Smooth muscle cell of the brain vasculature (primary cell): ENCODE measurements around the gene ADTRP.
"Not testable (repeated sequence)": the region's sequence is repeated elsewhere in the genome, so short reads cannot be mapped to it uniquely, and the experiment has no call there.

Experiments
- DNase-seq: peaks from one replicate; pipeline ENCODE4 v3.0.0-alpha.2; 2012; ENCODE audit warnings: low read depth, low spot score

ADTRP gene

GRCh38 chr6:11699576-11699975 lies 79.0 kb downstream of the ADTRP start:
- DNase-seq, result no peak

DNA sequence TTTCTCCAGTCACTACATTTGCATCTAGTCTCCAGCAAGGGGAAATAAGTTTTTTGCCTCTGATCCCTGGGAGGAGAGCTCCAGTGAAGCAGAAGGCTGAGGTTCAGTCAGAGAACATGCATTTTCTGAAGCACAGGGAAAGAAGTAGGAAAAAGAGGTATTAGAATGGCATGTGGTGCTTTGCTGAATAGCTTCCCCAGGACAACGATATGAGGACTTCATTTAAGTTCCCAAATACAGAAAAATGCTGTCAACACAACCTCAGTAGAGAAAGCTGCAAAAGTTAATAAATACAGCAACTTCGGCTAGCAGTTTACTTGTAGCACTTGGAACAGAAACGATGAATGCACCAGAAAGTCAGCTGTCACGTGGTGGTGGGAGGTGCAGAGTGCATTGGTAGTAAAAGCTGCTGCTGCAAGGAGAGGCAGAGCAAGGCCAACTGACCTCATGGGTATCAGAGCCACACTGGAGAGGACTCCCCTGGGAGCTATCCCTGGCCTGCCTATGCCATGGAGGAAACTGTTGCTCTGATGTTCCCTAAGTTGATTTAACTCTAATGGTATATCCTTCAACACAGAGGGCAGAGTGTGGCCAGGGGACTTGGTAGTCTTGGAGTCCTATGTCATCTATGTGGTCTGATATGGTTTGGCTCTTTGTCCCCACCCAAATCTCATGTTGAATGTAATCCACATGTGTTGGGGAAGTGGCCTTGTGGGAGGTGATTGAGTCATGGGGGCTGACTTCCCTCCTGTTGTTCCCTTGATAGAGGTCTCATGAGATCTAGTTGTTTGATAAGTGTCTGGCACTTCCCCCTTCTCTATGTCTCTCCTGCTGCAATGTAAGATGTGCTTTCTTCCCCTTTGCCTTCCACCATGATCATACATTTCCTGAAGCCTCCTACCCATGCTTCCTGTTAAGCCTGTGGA lies 85.9 kb downstream of the ADTRP start:
- DNase-seq, result no peak

GRCh38 chr6:11689847-11690246 lies 88.8 kb downstream of the ADTRP start:
- no peak for DNase-seq

DNA sequence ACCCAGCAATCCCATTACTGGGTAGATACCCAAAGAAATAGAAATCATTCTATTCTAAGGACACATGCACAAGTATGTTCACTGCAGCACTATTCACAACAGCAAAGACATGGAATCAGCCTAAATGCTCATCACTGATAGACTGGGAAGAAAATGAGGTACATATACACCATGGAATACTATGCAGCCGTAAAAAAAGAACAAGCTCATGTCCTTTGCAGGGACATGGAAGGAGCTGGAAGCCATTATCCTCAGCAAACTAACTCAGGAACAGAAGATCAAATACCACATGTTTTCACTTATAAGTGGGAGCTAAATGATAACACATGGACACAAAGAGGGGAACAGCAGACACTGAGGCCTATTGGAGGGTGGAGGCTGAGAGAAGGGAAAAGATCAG lies 89.2 kb downstream of the ADTRP start:
- DNase-seq, result not testable (repeated sequence)

- DNase-seq, result no peak
Measured at GRCh38 chr6:11688425-11688709, 90.2 kb downstream of the ADTRP start.

GRCh38 chr6:11685481-11686093 lies 93.0 kb downstream of the ADTRP start:
- DNase-seq, result no peak

- no peak for DNase-seq
Measured at GRCh38 chr6:11684901-11685480, 93.6 kb downstream of the ADTRP start.

DNA sequence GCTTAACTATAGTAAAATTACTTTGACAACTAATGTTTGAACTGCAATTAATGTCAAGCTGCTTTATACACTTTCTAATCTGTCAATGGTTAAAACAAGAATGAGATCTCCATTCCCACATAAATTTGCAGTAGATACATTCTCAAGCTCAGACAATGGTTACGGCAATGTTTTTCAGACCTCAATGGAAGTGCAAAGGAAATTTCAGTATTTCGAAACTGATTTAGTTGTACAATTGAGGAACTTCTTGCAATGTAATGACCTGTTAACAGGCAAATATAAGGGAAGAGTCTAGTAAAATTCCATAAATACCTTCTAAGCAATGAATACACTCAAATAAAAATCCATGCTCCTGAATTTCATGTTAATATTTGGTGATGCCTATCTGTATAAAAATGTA lies 94.7 kb downstream of the ADTRP start:
- DNase-seq, result no peak

DNA sequence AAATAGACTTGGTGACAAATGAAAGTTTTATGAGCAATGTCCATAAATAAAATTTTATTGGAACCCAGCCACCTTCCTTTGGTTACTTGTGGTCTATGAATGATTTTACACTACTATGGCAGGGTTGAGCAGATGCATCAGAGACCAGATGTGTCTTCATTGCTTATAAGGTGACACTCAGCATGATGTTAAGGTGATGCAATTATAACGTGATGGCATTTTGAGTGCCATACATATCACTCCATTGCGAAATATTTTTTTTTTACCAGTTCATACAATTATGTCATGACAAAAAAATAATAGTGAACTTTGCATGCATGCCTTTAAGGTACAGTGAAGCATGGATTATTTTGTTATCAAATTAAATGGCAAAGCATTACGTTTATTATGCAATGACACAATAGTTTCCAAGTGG lies 96.0 kb downstream of the ADTRP start:
- DNase-seq, result no peak

GRCh38 chr6:11681770-11682169 lies 96.8 kb downstream of the ADTRP start:
- no peak for DNase-seq

DNA sequence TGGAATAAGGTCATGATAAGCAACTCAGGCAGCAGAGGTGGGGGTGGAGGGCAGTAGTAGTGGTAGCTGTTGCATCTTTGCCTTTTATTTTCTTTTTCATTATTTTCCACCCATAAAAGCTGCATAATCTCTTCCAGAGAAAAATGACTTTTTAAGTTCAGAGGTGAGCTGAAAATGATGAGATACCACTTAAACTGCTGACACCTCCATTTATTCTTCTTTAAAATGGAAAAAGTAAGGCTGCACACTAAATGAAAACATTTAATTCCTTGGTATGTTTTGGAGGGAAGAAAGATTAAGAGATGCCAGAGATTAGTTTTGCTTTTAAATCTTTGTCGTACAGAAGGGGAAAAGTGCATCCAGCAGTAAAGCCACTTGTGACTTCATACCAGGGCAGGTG lies 97.2 kb downstream of the ADTRP start:
- DNase-seq, result no peak

DNA sequence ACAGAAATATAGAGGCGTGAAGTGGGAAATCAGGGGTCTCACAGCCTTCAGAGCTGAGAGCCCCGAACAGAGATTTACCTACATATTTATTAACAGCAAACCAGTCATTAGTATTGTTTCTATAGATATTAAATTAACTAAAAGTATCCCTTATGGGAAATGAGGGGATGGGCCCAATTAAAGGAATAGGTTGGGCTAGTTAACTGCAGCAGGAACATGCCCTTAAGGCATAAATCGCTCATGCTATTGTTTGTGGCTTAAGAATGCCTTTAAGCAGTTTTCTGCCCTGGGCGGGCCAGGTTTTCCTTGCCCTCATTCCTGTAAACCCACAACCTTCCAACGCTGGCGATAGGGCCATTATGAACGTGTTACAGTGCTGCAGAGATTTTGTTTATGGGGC lies 98.1 kb downstream of the ADTRP start:
- DNase-seq, result not testable (repeated sequence)

GRCh38 chr6:11679099-11679498 lies 99.5 kb downstream of the ADTRP start:
- no peak for DNase-seq

- no peak for DNase-seq
Measured at GRCh38 chr6:11675601-11676000, 103.0 kb downstream of the ADTRP start.

GRCh38 chr6:11672669-11673068 lies 105.9 kb downstream of the ADTRP start:
- no peak for DNase-seq

DNA sequence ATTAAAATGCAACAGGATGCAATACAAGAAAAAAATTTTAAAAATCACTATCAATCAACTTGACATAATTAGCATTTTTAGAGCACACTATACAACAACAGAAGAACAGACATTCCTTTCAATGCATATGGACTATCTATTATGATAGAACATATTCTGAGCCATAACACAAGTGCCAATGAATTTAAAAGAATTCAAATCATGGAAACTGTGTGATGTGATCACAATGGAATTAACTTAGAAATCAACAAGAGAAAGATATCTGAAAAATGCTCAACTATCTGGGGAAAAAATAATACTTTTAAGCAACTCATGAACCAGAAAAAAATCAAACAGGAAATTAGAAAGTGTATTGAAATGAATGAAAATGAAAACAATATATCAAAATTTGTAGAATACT lies 106.3 kb downstream of the ADTRP start:
- no peak for DNase-seq

DNA sequence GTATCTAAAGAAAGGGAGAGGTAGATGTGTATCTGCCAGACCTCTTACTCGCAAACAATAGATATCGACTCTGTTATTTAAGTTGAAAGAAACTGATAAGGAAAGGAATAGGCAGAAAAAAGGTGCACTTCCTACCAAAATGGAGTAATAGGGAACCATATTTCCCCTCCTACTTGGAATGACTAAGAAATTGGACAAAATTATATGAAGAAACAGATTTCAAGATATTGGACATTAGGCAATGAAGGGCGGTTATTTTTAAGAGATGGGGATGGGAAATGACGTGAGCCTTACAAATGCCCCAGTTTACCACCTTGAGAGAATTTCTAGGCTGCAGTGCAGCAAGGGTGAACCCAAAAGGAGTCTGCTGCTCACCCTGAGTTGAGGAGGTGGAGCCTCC lies 108.9 kb downstream of the ADTRP start:
- no peak for DNase-seq

DNA sequence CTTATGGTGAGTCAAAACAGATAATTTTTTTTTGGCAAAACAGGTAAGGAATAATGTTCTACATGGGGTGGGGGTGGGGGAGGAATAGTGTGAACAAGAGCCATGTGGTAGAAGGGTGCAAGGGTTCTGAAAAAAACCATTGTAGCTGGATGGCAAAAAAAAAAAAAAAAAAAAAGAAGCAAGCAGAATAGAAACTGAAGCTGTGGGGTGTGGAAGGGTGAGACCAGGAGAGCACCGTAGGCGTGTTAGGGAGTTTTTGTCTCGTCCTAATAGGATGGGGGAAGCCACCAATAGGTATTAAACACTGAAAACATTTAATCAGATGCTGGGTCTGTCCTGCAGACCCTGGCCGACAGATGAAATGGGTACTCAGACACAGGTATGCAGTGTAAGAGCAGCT lies 110.1 kb downstream of the ADTRP start:
- DNase-seq, result no peak

DNA sequence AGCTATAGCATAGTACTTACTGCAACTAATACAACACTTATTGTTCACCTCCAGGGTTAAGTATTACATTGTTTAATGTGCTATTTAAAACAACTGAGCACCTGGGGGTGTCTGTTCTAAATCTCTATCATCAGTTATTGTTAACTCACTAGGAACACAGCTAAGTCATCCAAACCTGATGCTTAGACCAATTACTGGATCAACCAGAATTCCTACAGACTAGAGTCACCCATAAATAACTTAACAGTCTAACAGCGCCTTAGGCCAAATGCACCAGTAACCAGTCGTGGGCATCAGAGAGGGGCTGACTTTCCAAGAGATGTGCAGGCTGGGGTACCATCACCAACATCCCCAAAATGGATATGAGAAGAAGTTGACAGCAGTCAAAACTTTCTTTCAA lies 110.7 kb downstream of the ADTRP start:
- DNase-seq, result no peak

DNA sequence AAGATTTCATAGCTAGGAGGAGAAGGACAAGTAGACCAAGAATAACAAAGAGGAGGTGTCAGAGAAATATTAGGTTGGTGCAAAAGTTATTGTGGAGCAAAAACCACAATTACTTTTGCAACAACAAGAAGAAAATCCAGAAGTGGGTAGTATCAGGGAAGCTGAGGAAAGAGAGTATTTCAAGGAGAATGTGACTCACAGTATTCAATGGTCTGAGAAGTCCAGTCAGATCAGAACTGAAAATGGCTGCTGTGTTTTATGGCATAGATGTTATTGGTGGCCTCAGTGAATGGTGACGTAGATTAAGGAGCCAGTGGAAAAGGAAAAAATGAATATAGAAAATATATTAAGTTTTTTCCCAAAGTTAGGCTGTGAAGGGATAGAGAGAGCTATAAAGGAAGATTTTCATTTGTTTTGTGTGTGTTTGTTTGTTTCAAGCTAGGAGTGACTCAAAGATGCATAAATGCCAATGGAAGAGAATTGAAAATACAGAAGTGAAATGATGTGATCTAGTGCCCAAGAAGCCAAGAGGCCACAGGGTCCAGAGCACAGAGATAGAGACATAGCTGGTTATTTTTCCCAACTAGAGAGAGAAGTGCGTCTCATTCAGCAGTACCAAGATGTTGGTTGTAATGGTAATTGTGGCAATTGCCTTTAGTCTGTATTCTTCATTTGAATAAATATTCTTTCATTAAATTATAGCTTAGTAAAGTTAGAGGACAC lies 112.8 kb downstream of the ADTRP start:
- DNase-seq, result no peak
